WERI-Rb-1 (cell line): ENCODE data around the gene TAX1BP1.

Experiments
- DNase-seq: peaks from one replicate; pipeline ENCODE4 v3.0.0-alpha.2; 2020
- H3K27ac ChIP-seq: fragments of 250-450 bp; sonication (Bioruptor Pico); 2 replicates; pipeline ENCODE4 v1.5.1; 2020; ENCODE audit warnings: mild to moderate bottlenecking, moderate library complexity
- H3K27me3 ChIP-seq: fragments of 250-450 bp; sonication (Bioruptor Pico); 2 replicates; pipeline ENCODE4 v1.5.1; 2021; ENCODE audit warnings: mild to moderate bottlenecking, low read depth, moderate library complexity; ENCODE audit not compliant: insufficient read depth, severe bottlenecking
- H3K36me3 ChIP-seq: fragments of 250-450 bp; sonication (Bioruptor Pico); 2 replicates; pipeline ENCODE4 v1.5.1; 2020; ENCODE audit warnings: mild to moderate bottlenecking, moderate library complexity
- H3K4me3 ChIP-seq: 2 replicates; pipeline ENCODE4 v1.5.1; 2011; ENCODE audit warnings: low read depth, mild to moderate bottlenecking, control low read depth, low read length
- H3K9me3 ChIP-seq: fragments of 250-450 bp; sonication (Bioruptor Pico); 2 replicates; pipeline ENCODE4 v1.5.1; 2021; ENCODE audit warnings: mild to moderate bottlenecking, moderate library complexity; ENCODE audit not compliant: severe bottlenecking
- CTCF ChIP-seq: IDR thresholded peaks from 2 replicates; pipeline ENCODE4 v1.5.1; 2011; ENCODE audit warnings: low read depth, mild to moderate bottlenecking, control low read depth, inconsistent platforms, low read length

TAX1BP1 gene

DNA sequence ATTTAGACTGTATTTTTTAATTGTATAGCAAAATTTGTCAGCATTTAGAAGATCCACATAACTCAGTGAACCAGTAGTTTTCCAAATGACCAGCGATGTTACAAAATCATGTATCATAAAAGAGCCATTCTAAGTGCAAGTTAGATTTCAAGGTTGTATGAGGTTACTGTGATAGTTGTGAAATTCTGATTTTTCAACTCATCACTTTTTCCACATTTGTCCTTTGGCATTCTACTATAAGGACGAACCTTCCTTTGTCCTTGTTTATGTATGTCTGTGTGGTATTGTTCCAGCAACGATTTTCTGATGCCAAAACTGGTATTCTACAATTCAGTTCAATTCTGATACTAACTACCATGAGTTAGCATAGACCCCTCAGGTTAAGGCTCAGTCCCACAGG, 64.2 kb downstream of the TAX1BP1 start:
- Histone ChIP-seq H3K36me3 (no peaks in the 10 kb centered on the region), H3K27ac (no peak overlapping the region), H3K9me3 (no peaks in the 10 kb centered on the region), H3K27me3 (no peaks in the 10 kb centered on the region), H3K4me3 (no peak overlapping the region)
- no peak for TF ChIP-seq CTCF
- DNase-seq = no peak

GRCh38 chr7:27808626-27809025, 68.7 kb downstream of the TAX1BP1 start:
- Histone ChIP-seq H3K36me3 (no peaks in the 10 kb centered on the region), H3K9me3 (no peaks in the 10 kb centered on the region), H3K27ac (no peak overlapping the region), H3K4me3 (no peak overlapping the region), H3K27me3 (no peaks in the 10 kb centered on the region)
- no peak for DNase-seq
- no peak for TF ChIP-seq CTCF

DNA sequence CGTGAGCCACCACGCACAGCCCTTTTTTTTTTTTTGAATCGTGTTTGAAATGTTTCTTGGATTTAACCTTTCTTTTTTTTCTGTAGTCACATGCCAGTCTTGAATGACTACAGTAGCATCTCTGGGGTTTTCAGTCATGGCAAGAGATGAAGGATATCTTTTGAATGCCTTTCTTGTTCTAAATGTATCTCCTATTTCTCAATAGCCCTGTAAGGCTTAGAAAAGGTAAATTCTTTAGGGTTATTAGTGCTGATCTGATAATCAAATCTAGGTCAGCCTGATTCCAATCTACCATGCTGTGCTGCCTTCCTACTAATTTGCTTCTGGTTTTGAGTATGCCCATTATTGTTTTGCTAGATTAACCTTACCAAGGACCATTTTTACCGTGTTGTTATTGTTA, 70.2 kb downstream of the TAX1BP1 start:
- TF ChIP-seq CTCF = no peak
- no peak overlapping the region for H3K4me3 ChIP-seq
- H3K36me3 ChIP-seq = no peaks in the 10 kb centered on the region; the same call in 1 of the 2 replicates
- H3K9me3 ChIP-seq = no peaks in the 10 kb centered on the region
- H3K27me3 ChIP-seq = no peaks in the 10 kb centered on the region
- H3K27ac ChIP-seq = no peak overlapping the region
- DNase-seq = no peak

DNA sequence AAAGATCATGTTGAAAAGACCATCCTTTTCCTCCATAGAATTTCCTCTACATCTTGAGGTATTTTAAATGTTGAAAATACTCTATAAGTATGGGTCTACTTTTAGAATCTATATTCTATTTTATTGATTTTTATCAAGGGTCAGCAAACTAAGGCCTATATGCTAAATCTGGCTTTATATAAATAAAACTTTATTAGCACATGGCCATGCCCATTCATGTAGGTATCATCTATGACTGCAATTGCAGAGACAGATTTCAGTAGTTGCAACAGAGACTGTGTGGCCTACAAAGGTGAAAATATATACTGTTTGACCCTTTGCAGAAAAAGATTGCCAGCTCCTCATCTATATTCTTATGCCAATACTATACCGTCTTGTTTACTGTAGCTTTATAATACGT, 72.7 kb downstream of the TAX1BP1 start:
- Histone ChIP-seq H3K36me3 (no peaks in the 10 kb centered on the region; the same call in 1 of the 2 replicates), H3K27me3 (no peaks in the 10 kb centered on the region), H3K27ac (no peak overlapping the region), H3K4me3 (no peak overlapping the region), H3K9me3 (no peaks in the 10 kb centered on the region)
- no peak for TF ChIP-seq CTCF
- no peak for DNase-seq

- Histone ChIP-seq H3K9me3 (no peaks in the 10 kb centered on the region), H3K36me3 (no peaks in the 10 kb centered on the region), H3K4me3 (no peak overlapping the region), H3K27ac (no peak overlapping the region), H3K27me3 (no peaks in the 10 kb centered on the region)
- DNase-seq = no peak
- TF ChIP-seq CTCF = no peak
Observed at GRCh38 chr7:27822245-27822644, 82.3 kb downstream of the TAX1BP1 start.

DNA sequence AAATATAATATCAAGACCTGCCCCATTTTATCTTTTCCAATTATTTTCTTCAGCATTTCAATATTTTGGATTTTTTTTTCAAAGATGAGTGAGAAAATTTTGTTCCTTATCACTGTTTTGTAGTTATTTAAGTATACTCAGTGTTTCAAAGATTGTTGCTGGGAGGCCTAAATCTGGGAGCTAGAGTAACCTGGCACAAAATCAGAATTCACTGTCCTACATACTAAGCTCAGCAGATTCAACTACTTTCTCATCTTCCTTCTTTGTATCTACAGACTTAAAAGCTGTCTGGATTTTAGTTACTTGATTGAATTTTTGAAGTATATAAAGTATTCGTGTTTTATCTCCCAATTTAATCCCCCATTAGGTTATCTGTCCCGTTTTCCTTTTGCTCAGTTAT, 85.9 kb downstream of the TAX1BP1 start:
- no peak for DNase-seq
- Histone ChIP-seq H3K36me3 (peaks cover 2% of the 10 kb centered on the region; the same call in 1 of the 2 replicates), H3K27me3 (no peaks in the 10 kb centered on the region), H3K4me3 (no peak overlapping the region), H3K27ac (no peak overlapping the region), H3K9me3 (no peaks in the 10 kb centered on the region)
- no peak for TF ChIP-seq CTCF
